ENCODE data around the gene PIK3CD. TPM values are rescaled to one million over a fixed set of nuclear protein-coding genes. Genes with fewer than 3 reads are reported as not detected.

PIK3CD gene
- total and polyA plus RNA-seq, 2 donors: 15.1 to 30.4 TPM

DNA sequence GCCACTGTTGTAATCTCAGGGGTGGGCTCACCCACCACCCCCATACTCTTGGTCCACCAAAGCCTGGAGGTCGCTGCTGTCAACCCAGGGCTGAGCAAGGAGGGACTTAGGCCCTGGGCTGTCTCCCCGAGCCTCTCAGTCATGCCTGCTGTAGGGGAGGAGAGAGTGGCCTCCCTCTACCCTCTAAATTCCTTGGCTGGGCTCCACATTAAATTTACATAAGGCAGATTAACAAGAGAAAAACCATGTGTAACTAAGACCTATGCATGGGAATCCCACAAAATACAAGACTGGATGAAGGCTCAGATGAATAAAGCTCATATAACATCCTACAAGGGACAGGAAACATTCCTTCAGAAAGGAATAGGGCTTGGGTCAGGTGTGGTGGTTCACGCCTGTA is 1.8 kb upstream of the PIK3CD start:
- no peak overlapping the region for H3K4me3 ChIP-seq (ENCODE audit: low read length in 2 of 2)
- H3K4me1 ChIP-seq (ENCODE audit: control insufficient read depth in 2 of 2, insufficient read depth in 2 of 2, low read length in 2 of 2): peaks cover 8 to 36% of the 10 kb centered on the region in 2 donors
- H3K36me3 ChIP-seq (ENCODE audit: control insufficient read depth in 2 of 2, insufficient read depth in 2 of 2, low read length in 1 of 2): no peaks in the 10 kb centered on the region
- H3K9me3 ChIP-seq (ENCODE audit: control insufficient read depth in 2 of 2, insufficient read depth in 1 of 2, low read length in 1 of 2): peaks cover 0 to 8% of the 10 kb centered on the region in 2 donors
- no peak for DNase-seq (ENCODE audit: low read depth in 6 of 9, low spot score in 9 of 9)
- 98% methylated on average over 3 of the region's 3 CpGs for WGBS
- peaks cover 0 to 22% of the 10 kb centered on the region in 2 donors for H3K27me3 ChIP-seq (ENCODE audit: control insufficient read depth in 2 of 2, insufficient read depth in 1 of 2, low read length in 1 of 2)
- no peak overlapping the region for H3K27ac ChIP-seq (ENCODE audit: low read depth in 1 of 2, low read length in 1 of 2)

DNA sequence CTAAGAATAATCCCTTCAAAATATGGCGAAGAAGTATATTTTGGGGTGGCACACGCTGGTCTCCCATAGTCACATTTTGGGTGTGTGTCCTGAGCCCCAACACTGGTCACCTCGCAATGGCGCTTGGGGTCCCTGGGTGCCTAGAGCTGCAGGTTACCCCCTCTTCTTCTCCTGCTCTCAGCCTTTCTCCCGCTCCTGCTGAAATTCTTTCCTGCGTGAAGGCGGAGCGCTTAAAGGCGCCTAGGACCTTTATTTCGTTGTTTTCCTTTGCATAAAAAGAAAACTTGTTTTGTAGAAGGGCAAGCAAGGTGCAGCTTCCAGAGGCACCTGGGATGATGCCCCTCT is 339 bp upstream of the PIK3CD start:
- Histone ChIP-seq H3K36me3 (ENCODE audit: control insufficient read depth in 2 of 2, insufficient read depth in 2 of 2, low read length in 1 of 2) (no peaks in the 10 kb centered on the region), H3K27me3 (ENCODE audit: control insufficient read depth in 2 of 2, insufficient read depth in 1 of 2, low read length in 1 of 2) (peaks cover 0 to 22% of the 10 kb centered on the region in 2 donors), H3K9me3 (ENCODE audit: control insufficient read depth in 2 of 2, insufficient read depth in 1 of 2, low read length in 1 of 2) (peaks cover 0 to 8% of the 10 kb centered on the region in 2 donors), H3K4me3 (ENCODE audit: low read length in 2 of 2) (peak overlapping the region; percentile 61 to 82), H3K4me1 (ENCODE audit: control insufficient read depth in 2 of 2, insufficient read depth in 2 of 2, low read length in 2 of 2) (peaks cover 8 to 43% of the 10 kb centered on the region in 2 donors), H3K27ac (ENCODE audit: low read depth in 1 of 2, low read length in 1 of 2) (peak overlapping the region; percentile 60 to 94)
- WGBS: 7% methylated on average over 10 of the region's 10 CpGs
- no peak for DNase-seq (ENCODE audit: low read depth in 6 of 9, low spot score in 9 of 9)

DNA sequence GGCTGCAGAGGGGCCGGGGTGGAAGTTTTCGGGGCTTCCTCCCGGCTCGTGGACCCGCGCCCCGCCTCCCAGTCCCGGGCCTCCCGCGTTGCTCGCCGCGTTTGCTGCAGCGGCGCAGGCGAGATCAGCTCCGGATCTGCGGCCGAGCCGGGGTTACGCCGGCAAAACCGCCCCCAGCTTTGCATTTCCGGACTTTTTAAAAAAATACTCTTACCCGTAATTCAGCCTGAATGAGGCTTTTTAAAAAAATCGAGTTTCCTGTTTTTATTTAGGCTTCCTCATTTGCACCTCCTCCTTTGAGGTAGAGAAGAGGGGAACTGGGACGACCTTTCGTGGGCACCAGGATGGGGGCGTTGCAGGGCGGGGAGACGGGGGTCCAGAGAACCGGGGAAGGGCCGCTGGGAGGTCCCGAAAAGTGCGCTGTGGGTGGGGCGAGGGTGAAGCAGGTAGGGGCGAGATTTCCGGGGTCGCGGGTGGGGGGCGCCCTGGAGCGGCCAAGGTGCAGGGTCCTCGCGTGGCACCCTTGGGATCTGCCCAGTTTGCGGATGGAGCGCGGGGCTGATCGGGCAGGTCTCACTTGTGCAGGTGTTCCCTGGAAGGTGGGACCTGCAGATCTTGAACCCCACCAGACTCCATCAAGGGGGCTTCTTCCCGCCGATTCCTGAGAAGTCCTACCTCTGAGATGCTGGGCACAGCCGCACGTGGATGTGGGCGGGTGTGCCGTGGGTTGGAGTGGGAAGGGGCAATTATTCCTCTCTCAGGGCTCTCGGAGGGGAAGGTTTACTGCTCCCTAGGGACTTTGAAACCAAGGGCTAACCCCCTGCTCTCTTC is 1.1 kb downstream of the PIK3CD start:
- Histone ChIP-seq H3K4me3 (ENCODE audit: low read length in 2 of 2) (peak overlapping the region; percentile 61 to 82), H3K27me3 (ENCODE audit: control insufficient read depth in 2 of 2, insufficient read depth in 1 of 2, low read length in 1 of 2) (peaks cover 0 to 22% of the 10 kb centered on the region in 2 donors), H3K36me3 (ENCODE audit: control insufficient read depth in 2 of 2, insufficient read depth in 2 of 2, low read length in 1 of 2) (no peaks in the 10 kb centered on the region), H3K9me3 (ENCODE audit: control insufficient read depth in 2 of 2, insufficient read depth in 1 of 2, low read length in 1 of 2) (peaks cover 0 to 8% of the 10 kb centered on the region in 2 donors), H3K4me1 (ENCODE audit: control insufficient read depth in 2 of 2, insufficient read depth in 2 of 2, low read length in 2 of 2) (peaks cover 8 to 49% of the 10 kb centered on the region in 2 donors), H3K27ac (ENCODE audit: low read depth in 1 of 2, low read length in 1 of 2) (peak overlapping the region; percentile 81 to 94)
- 5% methylated on average over 55 of the region's 55 CpGs for WGBS
- peak in 4 of 9 donors; percentile 35 to 81 (median 54) for DNase-seq (ENCODE audit: low read depth in 6 of 9, low spot score in 9 of 9)

DNA sequence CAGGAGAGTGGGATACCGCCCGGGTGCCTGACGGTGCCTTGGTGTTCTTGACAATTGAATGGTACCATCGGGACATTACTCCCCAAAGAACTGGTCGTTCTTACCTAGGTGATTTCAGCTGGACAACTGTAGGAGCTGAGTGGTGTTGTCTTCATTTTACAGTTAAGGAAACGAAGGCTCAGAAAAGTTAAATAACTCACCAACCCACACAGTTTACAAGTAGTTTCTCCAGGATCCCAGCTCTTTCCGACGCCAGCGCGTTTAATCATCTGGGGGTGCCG is 1.6 kb downstream of the PIK3CD start:
- H3K36me3 ChIP-seq (ENCODE audit: control insufficient read depth in 2 of 2, insufficient read depth in 2 of 2, low read length in 1 of 2): no peaks in the 10 kb centered on the region
- H3K4me1 ChIP-seq (ENCODE audit: control insufficient read depth in 2 of 2, insufficient read depth in 2 of 2, low read length in 2 of 2): peaks cover 8 to 51% of the 10 kb centered on the region in 2 donors
- peak overlapping the region; percentile 61 to 82 for H3K4me3 ChIP-seq (ENCODE audit: low read length in 2 of 2)
- DNase-seq (ENCODE audit: low read depth in 6 of 9, low spot score in 9 of 9): no peak
- H3K27ac ChIP-seq (ENCODE audit: low read depth in 1 of 2, low read length in 1 of 2): peak overlapping the region; percentile 81 to 83
- H3K9me3 ChIP-seq (ENCODE audit: control insufficient read depth in 2 of 2, insufficient read depth in 1 of 2, low read length in 1 of 2): peaks cover 0 to 8% of the 10 kb centered on the region in 2 donors
- 49% methylated on average over 11 of the region's 11 CpGs for WGBS
- H3K27me3 ChIP-seq (ENCODE audit: control insufficient read depth in 2 of 2, insufficient read depth in 1 of 2, low read length in 1 of 2): peaks cover 0 to 22% of the 10 kb centered on the region in 2 donors

DNA sequence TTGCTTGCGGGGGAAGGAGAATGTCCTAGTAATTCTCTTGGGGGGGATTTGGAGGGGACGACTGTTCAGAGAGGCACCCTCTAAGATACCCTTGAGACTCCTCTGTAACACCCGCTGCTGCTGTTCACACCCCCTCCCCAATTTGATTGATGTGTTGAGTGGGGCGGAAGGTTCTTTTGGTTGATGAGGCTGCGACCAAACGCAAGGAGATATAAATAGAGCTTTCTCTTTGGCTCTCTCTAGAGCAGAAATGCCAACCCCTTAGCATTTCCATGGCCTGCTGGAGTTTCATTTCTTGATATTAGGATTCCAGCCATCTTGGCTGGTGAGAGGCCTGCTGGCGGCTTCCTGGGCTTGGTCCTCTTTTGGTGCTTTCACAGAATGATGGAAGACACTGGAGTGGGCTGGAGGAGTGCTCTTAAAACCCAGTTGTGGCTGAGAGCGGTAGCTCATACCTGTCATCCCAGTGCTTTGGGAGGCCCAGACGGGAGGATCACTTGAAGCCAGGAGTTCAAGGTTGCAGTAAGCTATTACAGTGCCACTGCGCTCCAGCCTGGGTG is 2.0 kb downstream of the PIK3CD start:
- Histone ChIP-seq H3K36me3 (ENCODE audit: control insufficient read depth in 2 of 2, insufficient read depth in 2 of 2, low read length in 1 of 2) (no peaks in the 10 kb centered on the region), H3K9me3 (ENCODE audit: control insufficient read depth in 2 of 2, insufficient read depth in 1 of 2, low read length in 1 of 2) (peaks cover 0 to 8% of the 10 kb centered on the region in 2 donors), H3K4me1 (ENCODE audit: control insufficient read depth in 2 of 2, insufficient read depth in 2 of 2, low read length in 2 of 2) (peaks cover 8 to 51% of the 10 kb centered on the region in 2 donors), H3K4me3 (ENCODE audit: low read length in 2 of 2) (peak overlapping the region; percentile 61 to 82), H3K27ac (ENCODE audit: low read depth in 1 of 2, low read length in 1 of 2) (peak overlapping the region; percentile 22 to 81), H3K27me3 (ENCODE audit: control insufficient read depth in 2 of 2, insufficient read depth in 1 of 2, low read length in 1 of 2) (peaks cover 0 to 22% of the 10 kb centered on the region in 2 donors)
- WGBS: 58% methylated on average over 10 of the region's 10 CpGs
- peak in 3 of 9 donors; percentile 15 to 59 (median 38) for DNase-seq (ENCODE audit: low read depth in 6 of 9, low spot score in 9 of 9)

DNA sequence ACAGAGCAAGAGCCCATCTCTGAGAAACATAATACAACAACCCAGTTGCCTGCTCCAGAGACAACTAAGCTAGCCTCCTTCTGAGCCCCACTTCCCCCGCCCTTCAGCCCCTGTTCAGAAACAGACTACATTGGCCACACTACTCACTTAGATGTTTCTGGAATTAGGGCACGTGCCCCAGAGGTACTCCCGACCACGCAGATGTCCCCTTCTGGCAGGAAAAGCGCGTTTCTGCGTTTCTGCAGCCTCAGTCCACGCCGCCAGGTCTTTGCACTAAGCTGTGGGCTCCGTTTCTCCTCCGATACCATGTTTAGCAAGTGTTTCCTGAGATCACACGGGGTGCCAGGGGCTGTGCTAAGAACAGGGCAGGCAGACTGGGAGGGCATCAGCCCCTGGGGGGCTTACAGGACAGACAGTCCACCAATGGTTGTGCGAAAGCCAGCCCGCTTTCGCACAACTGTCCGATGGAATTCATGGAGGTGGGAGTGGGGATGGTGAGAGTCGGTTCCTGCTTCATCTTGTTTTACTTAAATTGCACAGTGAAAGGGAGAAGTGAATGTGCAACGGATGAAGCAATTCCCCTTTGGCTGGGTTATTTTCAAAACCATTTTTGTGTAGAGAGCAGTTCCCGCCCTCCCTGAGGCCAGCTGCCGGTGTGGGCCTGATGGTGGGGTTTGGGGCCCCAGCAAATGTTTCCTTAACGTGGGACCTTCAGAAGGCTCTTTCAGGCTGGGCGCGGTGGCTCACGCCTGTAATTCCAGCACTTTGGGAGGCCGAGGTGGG is 2.7 kb downstream of the PIK3CD start:
- peaks cover 8 to 51% of the 10 kb centered on the region in 2 donors for H3K4me1 ChIP-seq (ENCODE audit: control insufficient read depth in 2 of 2, insufficient read depth in 2 of 2, low read length in 2 of 2)
- no peaks in the 10 kb centered on the region for H3K36me3 ChIP-seq (ENCODE audit: control insufficient read depth in 2 of 2, insufficient read depth in 2 of 2, low read length in 1 of 2)
- peak overlapping the region; percentile 22 to 81 for H3K27ac ChIP-seq (ENCODE audit: low read depth in 1 of 2, low read length in 1 of 2)
- WGBS: 35% methylated on average over 25 of the region's 25 CpGs
- peak overlapping the region; percentile 3 to 61 for H3K4me3 ChIP-seq (ENCODE audit: low read length in 2 of 2)
- H3K27me3 ChIP-seq (ENCODE audit: control insufficient read depth in 2 of 2, insufficient read depth in 1 of 2, low read length in 1 of 2): peaks cover 0 to 22% of the 10 kb centered on the region in 2 donors
- H3K9me3 ChIP-seq (ENCODE audit: control insufficient read depth in 2 of 2, insufficient read depth in 1 of 2, low read length in 1 of 2): peaks cover 0 to 8% of the 10 kb centered on the region in 2 donors
- DNase-seq (ENCODE audit: low read depth in 6 of 9, low spot score in 9 of 9): peak in 3 of 9 donors; percentile 15 to 65 (median 42)

DNA sequence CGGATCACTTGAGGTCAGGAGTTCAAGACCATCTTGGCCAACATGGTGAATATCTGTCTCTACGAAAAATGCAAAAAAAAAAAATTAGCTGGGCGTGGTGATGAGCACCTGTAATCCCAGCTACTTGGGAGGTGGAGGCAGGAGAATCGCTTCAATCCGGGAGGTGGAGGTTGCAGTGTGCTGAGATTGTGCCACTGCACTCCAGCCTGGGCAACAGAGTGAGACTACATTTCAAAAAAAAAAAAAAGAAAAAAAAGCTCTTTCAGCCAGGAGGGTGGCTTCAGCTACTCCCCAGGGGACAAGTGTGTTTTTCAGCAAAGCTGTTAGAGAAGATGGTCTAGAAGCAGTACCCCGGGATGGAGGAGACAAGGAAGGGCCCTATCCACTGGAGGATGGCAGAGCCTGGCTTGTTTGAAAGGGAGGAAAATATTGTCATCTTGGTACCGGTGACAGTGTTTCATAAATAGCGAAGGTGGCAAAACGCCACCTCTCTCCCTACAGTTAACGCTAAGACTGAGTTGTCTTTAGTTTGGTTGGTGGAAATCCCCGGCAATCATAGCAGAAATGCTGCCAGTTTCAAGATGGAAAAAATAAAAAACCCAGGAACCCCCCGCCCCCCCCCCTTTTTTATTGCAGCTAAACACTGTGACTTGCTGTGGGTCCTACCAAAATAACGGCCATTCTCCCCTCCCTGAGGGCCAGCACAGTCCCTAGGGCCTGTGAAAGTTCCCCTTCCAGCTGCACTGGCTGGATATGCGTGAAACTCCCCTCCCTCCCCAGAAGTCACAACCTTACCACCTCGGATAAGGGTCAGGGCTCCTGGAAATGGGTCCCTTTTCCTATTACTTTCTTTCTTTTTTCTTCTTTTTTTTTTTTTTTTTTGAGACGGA is 3.5 kb downstream of the PIK3CD start:
- Histone ChIP-seq H3K36me3 (ENCODE audit: control insufficient read depth in 2 of 2, insufficient read depth in 2 of 2, low read length in 1 of 2) (no peaks in the 10 kb centered on the region), H3K4me3 (ENCODE audit: low read length in 2 of 2) (no peak overlapping the region), H3K4me1 (ENCODE audit: control insufficient read depth in 2 of 2, insufficient read depth in 2 of 2, low read length in 2 of 2) (peaks cover 8 to 51% of the 10 kb centered on the region in 2 donors), H3K9me3 (ENCODE audit: control insufficient read depth in 2 of 2, insufficient read depth in 1 of 2, low read length in 1 of 2) (peaks cover 0 to 8% of the 10 kb centered on the region in 2 donors), H3K27ac (ENCODE audit: low read depth in 1 of 2, low read length in 1 of 2) (peak overlapping the region in 1 of 2 donors; percentile 47), H3K27me3 (ENCODE audit: control insufficient read depth in 2 of 2, insufficient read depth in 1 of 2, low read length in 1 of 2) (peaks cover 0 to 22% of the 10 kb centered on the region in 2 donors)
- WGBS: 84% methylated on average over 16 of the region's 16 CpGs
- DNase-seq (ENCODE audit: low read depth in 6 of 9, low spot score in 9 of 9): peak in 1 of 9 donors; percentile 37

DNA sequence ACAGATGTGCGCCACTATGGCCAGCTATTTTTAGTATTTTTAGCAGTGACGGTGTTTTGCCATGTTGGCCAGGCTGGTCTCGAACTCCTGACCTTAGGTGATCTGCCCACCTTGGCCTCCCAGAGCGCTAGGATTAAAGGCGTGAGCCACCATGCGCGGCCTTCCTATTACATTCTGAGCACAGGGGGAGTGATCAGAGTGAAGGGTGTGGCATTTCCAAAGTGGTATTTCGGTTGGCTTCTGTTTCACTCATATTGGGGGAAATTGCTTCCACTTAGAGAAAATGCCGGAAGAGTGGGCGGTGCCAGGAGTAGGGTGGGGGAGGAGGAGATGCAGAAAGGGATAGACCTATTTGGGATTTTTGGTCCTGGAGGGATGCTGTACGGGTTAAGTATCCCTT is 4.3 kb downstream of the PIK3CD start:
- no peak for DNase-seq (ENCODE audit: low read depth in 6 of 9, low spot score in 9 of 9)
- WGBS: 87% methylated on average over 11 of the region's 11 CpGs
- H3K27ac ChIP-seq (ENCODE audit: low read depth in 1 of 2, low read length in 1 of 2): no peak overlapping the region
- H3K4me3 ChIP-seq (ENCODE audit: low read length in 2 of 2): no peak overlapping the region
- H3K9me3 ChIP-seq (ENCODE audit: control insufficient read depth in 2 of 2, insufficient read depth in 1 of 2, low read length in 1 of 2): peaks cover 0 to 8% of the 10 kb centered on the region in 2 donors
- H3K36me3 ChIP-seq (ENCODE audit: control insufficient read depth in 2 of 2, insufficient read depth in 2 of 2, low read length in 1 of 2): no peaks in the 10 kb centered on the region
- H3K4me1 ChIP-seq (ENCODE audit: control insufficient read depth in 2 of 2, insufficient read depth in 2 of 2, low read length in 2 of 2): peaks cover 7 to 49% of the 10 kb centered on the region in 2 donors
- H3K27me3 ChIP-seq (ENCODE audit: control insufficient read depth in 2 of 2, insufficient read depth in 1 of 2, low read length in 1 of 2): peaks cover 0 to 19% of the 10 kb centered on the region in 2 donors

All from thymus (tissue), 11 donors.